HG03575 (cell line): ENCODE data around the gene IL18R1.

ENCODE experiments used
- ATAC-seq: cut with Tn5 transposase; IDR thresholded peaks from one replicate; pipeline ENCODE4 v1.9.1; 2021; ENCODE audit not compliant: unreplicated experiment, insufficient number of reproducible peaks, low FRiP score; ENCODE audit errors: extremely low read depth

The IL18R1 gene

DNA sequence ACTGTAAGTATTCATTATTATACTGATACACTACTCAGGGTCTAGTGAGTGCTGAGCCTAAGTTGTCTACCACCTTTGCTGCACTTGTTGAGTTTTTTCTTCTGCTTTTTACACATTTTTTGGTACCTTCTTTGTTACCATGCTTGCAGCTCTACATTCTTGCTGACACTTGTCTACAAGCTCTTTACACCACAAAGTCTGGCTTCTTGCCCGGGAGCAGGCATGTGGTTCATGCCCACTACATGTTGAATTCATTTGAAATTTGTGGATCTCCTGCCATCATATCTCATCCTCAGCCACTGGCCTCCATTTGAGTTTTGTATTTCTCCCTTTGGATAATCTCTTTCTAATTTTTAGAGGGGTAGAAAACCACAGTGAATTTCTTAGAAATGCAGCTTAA is 29.9 kb downstream of the IL18R1 start:
- no peak for ATAC-seq

DNA sequence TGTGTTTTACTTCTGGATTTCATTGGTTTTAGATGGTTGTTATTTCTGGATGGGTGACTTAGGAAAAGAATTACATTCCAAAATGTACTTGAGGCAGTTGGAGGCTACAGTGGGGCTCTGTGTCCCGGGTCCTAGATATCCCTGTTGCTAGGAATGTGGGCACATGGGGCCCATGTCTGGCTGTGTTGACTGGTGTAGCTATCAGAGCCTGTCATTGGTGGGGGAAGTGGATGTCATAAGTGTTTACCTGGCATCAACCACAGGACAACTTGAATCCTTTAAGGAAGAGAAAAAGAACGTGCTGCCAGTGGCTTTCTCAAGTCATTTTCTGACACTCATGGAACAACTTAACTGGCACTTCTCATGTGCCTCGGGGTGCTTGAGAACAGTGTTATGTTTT is 30.4 kb downstream of the IL18R1 start:
- no peak for ATAC-seq

DNA sequence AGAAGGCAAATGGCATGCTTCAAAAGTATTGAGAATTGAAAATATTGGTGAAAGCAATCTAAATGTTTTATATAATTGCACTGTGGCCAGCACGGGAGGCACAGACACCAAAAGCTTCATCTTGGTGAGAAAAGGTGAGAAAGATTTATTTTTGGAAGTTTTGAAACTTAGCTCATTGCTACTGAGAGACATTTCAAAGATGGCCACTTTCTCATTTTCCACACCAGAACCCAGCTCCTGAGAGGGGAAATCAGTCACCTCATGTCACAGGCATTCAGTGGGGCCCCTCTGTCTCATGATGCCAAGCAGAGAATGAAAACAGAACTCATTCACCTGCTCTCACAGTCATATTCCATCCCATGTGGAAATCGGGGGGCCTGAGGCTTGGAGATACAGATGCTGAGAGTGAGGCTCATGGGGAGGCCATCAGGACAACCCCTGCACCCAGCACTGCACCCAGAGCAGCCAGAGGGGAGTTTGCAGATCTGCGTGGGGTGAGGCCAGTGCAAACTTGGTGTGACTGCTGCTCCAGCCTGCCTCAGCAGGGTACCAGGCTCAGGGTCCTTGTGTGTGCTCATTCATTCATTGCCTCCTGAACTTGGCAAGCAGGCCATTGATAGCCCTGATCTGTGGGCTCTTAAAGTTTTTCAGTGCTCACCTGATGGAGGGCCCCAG is 31.4 kb downstream of the IL18R1 start:
- no peak for ATAC-seq

DNA sequence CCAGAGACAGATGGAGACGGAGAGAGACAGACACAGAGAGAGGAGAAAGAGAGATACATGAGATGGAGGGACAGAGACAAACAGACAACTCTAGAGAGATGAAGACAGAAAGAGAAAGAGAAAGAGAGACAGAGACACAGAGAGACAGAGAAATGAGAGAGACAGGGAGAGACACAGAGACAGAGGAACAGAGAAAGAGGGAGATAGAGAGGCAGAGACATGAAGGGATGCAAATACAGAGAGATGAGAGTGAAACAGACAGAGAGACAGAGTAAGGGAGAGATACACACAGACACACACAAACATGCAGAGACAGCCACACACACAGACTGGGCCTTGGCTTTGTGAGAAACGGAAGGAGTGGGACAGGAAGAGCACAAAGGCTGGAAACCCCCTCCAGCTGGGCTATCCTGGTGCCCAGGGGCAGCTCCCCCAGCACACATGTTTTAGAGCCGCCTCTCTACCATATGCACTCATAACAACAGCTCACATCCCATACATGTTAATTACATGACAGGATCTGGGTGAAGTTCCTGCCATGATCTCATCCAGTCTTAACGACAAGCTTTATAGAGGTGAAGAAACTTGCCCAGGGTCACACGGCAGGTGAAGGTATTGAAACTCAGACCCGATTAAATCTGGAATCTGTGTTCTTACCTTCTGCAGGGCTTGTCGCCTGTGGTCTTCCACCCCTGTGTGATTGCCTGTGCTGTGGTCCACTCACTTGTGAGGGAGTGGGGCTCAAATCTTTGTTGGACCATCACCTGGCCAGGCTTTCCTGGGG is 32.4 kb downstream of the IL18R1 start:
- ATAC-seq: no peak

- no peak for ATAC-seq
Observed at GRCh38 chr2:102391565-102391964, 36.0 kb downstream of the IL18R1 start.

DNA sequence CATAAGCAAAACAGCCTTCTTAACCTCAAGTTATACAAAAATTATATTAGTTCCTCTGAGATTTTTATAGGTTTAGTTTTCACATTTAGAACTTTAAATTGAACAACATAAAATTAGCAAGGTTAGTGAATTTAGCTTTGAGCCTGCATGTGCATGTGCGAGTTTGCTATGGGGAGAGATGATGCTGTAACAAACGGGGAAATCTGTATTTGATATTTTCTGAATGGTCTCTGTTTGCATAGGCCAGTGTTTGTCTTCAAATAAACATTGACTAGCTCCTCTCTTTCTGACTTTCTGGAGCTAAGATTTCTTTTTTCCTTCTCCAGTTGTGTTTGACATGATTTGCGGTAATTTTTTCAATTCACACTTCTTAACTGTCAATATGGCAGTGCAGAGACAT is 36.5 kb downstream of the IL18R1 start:
- no peak for ATAC-seq

DNA sequence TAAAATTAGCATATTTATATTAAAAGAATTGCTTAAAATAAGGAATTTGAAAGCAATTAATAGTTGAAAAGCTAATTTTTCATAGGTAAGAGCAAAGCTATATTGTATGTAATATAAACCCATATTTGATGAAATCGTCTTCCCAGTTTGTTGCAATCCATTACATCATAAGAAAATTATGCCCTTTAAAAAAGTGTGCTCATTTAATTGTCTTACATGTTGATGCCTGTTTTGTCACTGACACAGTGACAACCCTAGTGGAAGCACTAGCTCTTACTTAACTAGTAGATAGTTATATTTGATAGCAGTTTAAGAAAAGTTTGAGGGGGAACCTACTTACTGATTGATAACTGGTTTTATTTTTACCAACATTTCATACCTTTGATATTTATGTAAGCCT is 37.3 kb downstream of the IL18R1 start:
- no peak for ATAC-seq

DNA sequence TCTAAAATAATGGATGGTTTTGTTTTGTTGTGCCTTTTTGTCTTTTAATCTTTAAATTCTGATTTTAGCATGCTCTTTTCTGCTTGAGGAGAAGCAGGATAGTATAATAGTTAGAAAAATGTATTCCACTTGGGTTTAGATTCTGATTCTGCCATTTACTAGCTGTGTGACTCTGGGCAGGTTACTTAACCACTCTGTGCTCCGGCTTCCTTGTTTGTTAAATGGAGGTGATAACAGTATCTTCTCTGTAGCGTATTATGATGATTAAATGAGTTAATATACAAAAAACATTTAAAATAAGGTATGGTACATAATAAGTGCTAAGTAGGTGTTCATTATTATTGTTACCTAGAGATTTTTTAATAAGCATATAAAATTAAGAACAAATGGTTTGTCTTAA is 40.4 kb downstream of the IL18R1 start:
- ATAC-seq: no peak

DNA sequence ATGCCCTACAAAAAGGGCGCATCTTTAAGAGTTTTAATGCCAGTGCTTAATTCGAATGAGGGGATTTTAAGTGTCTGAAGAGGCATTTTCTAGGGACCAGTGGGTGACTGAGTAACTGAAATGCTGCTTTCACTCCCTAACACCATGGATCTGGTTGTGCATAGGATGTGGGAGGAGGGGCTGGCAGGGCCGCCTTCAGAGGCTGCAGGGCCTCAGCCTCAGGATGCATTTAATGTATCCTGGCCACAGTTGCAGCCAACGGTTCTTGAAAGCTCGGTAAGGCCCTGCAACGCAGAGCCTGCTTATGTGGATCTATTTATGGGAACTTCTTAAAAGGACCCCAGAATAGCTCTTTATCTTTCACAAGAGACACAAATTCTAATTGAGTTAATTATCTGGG is 41.6 kb downstream of the IL18R1 start:
- ATAC-seq: no peak

DNA sequence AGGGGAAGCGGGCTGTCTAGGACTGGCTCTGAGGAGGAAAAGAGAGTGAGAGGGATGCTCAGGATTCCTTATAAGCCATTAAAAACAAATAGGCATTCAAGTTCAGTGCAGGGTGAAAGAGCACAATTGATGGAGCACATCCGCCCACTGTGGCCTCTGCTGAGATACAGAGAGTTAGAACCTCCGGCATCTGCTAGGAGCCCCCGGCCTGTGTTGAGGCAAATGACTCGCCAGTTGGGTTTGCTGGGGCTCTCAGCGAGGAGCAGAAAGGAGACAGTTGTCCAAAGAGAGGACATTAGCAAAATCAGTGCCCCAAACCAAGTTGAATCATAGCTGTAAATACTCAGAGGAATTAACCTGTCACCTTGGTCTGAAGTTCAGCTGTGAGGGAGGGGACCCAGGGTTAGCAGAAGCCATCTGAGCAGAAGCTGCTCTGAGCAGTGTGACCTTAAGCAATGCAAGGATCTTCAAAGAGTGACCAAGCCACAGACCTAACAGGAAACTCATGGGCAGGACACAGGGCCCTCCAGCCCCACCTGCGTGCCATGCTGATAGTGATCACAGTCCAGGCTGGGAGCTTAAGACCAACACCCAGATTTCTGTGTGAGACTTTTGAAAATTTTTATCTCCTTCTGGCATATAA is 44.0 kb downstream of the IL18R1 start:
- no peak for ATAC-seq

DNA sequence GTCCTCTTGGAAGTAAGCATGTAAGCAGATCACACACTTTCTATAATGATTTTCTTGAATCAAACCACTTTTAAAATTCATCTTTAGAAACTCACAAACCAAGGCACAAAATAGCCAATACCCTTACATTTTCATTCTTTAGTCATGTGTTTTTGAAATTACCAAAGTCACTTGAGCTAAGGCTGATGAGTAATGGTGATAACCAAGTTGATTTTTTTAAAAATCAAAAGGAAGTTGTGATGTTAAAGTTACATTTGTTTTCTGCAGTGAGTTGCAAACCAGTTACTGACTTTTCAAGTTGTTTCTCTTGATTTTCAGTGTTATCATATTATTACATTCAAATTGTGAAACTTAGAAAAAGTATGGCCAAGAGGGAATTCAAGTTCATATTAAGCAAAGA is 45.9 kb downstream of the IL18R1 start:
- no peak for ATAC-seq

DNA sequence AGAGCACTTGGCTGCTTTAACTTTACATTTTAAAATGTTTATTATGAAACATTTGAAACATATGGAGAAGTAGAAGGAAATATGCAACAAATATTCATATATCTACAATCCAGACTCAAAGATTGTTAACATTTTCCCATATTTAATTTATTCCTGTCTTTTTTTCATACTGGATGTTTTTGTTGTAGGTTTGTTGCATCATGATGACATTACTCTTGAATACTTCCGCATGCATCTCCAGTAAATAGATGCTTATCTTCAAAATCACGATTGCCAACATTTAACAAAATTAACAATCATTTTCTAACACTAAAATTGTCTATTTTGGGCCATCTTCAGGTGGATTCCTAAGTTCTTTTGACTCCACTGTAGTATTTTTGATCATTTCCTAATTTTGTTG is 46.3 kb downstream of the IL18R1 start:
- ATAC-seq: no peak

- ATAC-seq: no peak
Observed at GRCh38 chr2:102410952-102411351, 55.4 kb downstream of the IL18R1 start.

DNA sequence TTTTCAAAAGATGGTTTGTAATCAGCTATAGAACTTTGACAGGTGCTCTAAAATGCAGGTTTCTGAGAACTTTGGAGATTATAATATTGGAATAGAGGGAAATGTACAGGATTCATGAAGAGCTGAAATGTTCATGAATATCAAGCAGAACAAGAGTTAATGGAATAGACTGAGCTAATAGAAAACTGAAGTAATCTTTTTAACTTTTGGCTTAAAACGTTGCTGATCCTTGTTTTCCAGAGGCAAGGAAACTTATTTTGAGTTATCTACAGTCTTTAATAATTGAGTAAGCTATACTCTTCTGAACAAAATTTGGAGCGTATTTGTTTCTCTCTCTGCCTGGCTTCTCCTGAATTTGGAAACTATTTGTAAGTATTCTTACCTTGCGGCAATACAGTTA is 56.6 kb downstream of the IL18R1 start:
- ATAC-seq: no peak

GRCh38 chr2:102417946-102418345 is 62.4 kb downstream of the IL18R1 start:
- ATAC-seq: no peak

GRCh38 chr2:102418421-102418961 is 62.9 kb downstream of the IL18R1 start:
- peak; percentile 93 for ATAC-seq

DNA sequence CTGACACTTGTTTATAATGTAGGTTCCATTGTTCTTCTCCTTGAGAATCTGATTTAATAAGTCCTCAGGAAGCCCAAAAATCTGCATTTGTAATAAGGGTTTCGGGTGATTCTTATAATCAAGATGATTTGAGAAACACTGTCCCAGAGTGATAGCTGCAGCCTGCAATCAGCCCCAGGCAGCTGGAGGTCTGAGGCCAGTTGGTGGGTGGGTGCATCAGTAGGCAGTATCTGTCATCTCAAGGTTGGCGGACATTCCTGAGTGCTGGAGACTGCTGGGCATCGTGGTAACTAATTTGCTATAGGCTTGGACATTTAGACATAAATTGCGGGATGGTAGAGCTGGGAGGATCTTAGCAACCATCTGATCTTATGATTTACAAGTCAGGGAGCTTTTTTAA is 64.7 kb downstream of the IL18R1 start:
- no peak for ATAC-seq

DNA sequence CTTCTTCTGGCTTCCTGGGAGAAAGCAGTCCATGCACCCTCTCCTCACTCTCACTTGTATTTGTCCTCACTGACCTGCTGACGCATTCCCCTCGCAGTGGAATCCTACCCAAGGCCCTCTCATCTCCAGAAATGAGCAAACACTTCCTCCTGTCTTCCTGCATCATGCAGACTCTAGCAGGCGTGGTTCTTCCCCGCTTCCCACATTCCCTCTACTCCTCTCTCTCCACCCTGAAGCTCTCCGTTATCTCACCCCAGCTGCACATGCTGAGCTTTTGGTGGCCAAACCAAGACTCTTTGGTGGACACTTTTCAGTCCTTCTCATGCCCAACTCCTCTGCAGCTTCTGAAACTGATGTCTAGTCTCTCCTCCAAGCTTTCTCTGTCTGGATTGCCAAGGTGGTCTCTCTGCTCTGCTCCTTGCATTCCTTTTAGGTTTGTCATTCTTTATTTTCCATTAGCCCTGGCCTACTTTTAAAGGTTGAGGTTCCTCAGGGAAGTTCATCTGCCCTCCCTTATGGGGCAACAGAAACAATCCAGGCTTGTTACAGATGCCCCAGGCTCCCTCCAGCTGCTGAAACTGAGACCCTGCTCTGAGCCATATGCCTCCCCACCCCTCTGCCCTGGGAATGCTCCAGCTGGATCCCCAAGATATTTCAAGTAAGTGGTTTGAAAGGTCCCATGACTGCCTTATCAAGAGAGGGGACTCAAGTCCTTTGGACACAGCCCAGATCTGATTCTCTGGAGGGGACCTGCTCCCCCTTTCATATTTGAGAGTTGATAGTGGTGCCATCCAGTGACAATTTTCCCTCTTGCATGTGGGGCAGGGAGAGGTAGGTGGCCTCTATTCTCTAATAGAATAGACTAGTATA is 66.5 kb downstream of the IL18R1 start:
- no peak for ATAC-seq

GRCh38 chr2:102422910-102423309 is 67.3 kb downstream of the IL18R1 start, which contains the start of gene IL18RAP:
Gene IL18RAP (plus strand): TSS chr2:102423160. CDS start chr2:102423278, 118 bp downstream.
- no peak for ATAC-seq
